Cortex of kidney (tissue), 1 donor: ENCODE measurements around the gene FALEC.

Source experiments
- DNase-seq: peaks from one replicate; lab custom pipeline; 2025; lab: John Stamatoyannopoulos, UW

FALEC gene

DNA sequence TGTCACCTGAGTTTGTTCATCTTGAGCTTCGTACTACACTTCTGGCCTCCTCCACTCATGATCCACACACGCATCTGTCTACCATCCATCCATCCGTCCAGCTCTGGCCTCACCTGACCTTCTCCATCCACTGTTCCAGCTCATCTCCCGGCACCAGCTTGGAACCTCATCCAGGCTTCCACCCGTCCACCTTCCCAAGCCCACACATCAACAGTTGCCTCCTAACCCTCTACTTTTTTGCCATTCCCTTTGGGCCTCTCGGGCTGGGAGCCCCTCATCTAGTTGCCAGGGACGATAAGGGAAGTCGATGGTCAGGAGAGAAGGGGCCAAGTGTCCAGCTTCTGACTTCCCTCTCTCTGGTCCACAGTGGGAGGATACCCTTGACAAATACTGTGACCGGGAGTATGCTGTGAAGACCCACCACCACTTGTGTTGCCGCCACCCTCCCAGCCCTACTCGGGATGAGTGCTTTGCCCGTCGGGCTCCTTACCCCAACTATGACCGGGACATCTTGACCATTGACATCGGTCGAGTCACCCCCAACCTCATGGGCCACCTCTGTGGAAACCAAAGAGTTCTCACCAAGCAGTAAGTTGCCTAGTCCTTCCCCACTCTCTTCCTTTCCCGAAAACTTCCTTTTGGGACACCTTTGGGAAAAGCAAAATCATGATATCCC is 3.4 kb upstream of the FALEC start:
- no peak for DNase-seq

DNA sequence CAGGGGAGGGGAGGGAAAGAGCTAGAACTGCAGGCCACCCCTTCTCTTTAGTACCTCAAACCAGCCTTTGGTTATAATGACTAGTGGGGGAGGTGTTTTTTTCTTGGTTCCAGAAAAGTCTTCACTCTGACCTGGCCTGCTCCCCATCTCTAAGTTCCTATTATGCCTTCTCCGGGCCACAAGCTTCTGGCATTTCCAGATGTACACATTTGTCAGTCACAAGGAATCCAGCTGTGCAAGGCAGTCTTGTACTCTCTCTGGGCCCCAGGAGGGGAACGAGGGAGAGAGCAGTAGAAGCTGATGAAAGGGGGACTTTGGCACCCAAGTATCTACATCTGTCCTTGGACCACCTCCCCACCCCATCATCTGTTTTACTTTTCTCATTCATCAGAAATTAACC is 2.7 kb upstream of the FALEC start:
- no peak for DNase-seq

- no peak for DNase-seq
These were observed 2.2 kb upstream of the FALEC start for GRCh38 chr1:150513351-150513791.

DNA sequence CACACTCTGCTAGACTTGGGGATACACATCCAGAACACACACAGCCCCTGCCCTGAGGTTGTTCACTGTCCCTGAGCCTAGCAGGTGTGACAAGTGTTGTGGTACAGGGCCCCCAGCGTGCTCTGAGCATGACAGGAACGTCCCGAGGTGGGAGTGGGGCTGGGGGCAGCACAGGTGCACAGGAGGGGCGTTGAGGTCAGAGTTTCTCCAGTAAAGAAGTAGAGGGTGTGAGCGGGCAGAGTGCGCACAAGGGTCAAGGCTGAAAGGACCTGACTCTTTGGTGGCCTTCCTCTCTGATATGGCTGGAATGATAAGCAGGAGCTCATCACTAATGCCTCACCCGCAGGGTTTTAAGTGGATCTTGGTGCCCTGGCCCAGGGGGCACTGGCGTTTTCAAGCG is 1.3 kb upstream of the FALEC start:
- no peak for DNase-seq

- DNase-seq, result no peak
These were observed 632 bp upstream of the FALEC start for GRCh38 chr1:150514913-150515327.

- no peak for DNase-seq
These were observed 569 bp downstream of the FALEC start for GRCh38 chr1:150516050-150516591.

DNA sequence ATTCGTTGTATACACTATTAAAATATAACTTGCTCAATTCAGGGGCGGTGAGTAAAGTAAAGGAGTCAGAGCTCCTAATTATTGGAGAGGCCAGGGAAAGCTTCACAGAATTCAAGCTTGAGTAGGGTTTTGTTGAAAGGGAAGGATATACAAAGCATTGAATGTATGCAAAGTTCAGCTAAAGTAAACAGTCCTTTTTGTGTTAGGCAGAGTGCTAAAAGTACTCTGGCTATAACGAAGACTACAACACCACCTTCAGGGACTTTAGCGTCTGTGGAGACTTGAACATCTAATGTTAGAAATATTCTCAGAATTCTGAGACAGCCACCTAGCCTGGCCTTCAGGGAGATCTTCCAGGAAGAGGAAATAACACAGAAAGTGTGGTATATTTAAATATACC is 1.1 kb downstream of the FALEC start:
- DNase-seq, result no peak

- no peak for DNase-seq
These were observed 5.8 kb downstream of the FALEC start for GRCh38 chr1:150521196-150521968.

GRCh38 chr1:150525348-150525747 is 9.8 kb downstream of the FALEC start:
- DNase-seq, result no peak

GRCh38 chr1:150528196-150528595 is 12.6 kb downstream of the FALEC start:
- no peak for DNase-seq

- no peak for DNase-seq
These were observed 13.5 kb downstream of the FALEC start for GRCh38 chr1:150529017-150529416.

DNA sequence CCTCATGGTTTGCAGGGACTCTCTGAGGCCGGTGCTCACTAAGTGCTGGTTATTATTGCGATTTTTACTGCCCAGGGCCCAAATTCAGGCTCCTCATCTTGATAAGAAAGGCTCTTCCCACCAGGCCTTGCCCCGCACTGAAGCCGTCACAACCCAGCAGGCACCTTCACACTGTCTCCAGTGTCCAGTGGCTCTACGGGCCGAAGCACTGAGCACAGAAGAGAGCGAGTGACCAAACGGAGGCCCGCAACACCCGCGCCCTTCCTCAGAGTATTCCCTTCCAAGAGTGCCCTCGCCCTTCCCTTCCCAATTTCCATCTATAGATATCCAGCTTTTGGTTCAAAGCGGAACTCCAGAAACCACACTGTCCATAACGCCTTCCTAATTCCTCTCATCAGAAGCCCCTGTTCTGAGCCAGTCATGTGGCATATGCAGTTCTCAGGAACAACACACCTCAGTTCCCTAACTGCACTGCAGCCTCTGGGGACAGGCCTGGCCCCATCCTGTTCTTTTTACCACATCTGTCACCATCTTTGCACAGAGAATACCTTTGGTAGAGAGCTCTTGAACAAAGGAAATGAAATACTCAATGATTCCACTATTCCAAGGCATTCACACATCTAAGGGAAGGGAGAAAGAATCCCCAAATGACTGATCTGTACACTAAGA is 15.1 kb downstream of the FALEC start:
- no peak for DNase-seq

DNA sequence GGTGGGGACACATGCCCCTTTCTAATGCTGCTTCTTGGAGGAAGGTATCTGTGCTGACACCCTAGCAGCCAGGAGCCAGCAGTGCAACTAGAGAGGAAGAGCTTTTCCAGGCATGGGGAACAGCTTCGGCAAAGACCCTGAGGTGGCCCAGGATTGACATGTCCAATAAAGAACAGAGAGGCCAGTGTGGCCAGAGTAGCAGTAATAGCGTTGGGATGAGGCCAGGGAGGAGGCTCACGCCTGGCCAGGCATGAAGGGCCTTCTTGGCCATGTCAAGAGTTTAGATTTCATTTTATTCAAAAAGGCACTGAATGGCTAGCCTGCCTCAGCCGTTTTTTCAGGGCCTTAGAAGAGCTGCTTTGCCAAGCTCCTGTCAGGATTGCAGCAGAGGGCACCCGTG is 17.3 kb downstream of the FALEC start:
- no peak for DNase-seq

DNA sequence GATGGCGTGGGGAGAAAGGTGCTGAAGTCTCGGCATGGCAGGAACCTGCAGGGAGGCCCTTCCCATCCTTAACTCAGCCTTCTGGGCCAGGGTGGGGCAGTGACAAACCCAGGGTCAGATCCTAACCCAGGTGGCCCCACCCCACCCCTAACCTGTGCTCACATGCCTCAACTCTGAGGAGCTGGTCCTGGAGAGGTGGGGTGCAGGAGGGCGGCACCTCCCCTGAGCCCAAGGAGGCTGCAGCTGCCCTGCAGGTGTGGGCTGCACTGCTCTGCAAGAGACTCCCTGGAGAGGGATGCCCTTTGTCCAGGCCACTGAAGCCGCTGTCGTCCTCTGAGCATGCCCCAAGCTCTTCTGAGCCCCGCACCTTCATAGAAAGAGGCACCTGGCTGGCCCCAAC is 18.4 kb downstream of the FALEC start:
- DNase-seq, result no peak

DNA sequence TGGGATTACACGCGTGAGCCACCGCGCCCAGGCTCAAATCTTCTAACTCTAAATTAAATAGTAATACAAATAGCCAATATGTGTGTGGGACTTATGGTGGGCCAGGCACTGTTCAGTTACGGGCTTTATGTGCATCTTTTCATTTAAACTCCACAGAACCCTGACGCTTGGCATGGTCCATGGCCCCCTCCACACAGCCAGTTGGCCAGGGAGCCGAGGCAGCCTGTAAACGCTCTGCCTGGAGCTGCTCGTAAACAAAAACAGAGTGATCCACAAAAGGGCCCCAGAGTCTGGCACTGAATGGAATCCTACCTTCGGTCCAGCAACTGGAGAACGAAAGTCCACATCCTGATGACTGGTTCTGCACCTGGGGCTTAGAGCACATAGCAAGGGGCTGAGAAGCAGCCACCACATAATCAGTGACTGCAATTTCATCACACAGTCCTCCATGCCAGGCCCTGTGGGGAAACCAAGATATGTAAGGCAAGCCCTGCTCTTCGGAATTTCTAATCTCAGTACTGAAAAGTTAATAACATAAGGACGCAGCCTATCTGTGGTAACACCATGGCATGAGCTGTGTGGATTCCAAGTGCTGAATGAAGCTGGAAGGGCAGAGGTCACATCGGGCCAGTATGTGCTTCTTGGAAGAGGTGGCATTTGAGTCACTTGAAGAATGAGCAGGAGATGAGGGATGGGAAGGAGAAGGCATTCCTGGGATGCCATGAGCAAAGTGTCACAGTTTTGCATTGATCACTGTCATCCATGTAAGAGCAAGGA is 20.1 kb downstream of the FALEC start:
- DNase-seq, result no peak

DNA sequence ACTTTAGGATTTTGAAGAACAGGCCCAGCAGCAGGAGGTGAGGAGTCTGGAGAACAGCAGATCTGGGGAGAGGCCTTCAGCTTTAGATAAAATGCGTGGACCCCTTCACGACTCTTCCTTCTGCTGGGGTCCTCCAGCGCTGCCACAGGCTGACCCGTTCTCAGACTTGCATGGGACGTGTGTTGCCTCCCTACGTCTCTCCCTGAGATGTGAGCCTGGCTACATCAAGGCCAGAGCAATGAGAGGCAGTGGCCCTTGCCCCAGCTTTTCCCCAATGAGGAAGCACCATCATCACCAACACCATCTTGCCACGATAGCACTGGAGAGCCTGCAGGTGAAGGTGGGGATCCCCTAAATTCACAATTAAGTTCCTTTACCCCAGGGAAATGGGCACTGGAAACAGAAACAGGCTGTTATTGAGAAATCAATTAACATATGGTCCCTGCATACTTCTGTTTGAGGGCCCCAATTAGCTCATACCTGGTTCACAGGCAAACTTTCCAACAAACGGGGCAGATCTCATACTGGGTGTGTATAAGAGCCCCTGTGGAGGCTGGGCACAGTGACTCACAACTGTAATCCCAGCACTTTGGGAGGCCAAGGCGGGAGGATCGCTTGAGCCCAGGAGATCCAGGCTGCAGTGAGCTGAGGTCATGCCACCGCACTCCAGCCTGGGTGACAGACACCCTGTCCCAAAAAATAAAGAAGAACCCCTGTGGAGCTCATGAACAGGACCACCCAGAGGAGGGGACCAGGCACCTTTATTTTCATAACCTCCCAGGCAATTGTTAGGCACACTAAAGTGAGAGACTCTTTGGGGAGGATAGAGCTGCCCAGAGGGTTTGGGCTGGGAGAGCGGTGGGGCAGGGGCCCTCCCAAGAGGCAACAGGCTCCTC is 21.5 kb downstream of the FALEC start:
- DNase-seq, result no peak

DNA sequence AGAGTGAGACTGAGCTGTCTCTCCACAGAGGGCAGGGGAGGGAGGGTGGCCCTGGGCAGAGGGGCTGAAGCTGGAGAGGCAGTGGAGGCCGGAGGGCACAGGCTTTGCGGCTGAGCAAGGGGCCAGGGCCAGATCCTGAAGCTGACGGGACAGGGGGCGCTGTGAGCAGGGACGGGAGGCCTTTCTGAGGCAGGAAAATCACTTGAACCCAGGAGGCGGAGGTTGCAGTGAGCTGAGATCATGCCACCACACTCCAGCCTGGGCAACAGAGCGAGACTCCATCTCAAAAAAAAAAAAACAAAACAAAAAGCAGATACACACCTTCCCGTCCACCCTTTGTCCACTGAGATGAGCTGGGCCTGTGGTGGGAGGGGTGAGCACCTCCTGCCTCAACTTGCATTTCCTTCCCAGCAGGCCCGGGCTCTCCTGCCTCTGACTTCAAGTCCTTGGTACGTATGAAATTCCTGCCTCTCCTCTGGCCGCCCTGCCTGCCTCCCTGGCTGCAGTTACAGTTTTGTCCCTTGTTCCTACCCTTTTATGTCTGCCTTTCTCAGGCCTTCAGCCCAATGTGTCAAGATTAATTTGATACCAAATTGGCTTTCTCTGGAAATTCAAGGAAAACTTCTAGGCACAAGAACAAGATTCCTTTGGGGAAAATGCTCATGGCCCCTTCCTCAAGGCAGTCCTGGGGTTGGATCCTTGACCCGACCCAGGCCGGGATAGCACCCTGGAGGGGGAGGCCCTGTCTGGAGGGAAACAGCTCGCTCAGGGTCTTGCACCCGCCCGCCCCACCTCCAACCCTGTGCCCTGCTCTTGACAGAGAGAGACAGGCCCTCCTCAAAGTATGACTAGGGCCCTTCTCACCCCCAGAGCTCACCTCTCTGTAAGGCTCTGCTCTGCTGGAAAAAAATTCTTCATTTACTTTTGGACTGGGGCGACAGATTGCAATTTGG is 22.5 kb downstream of the FALEC start:
- DNase-seq, result no peak

- DNase-seq, result no peak
These were observed 28.1 kb downstream of the FALEC start for GRCh38 chr1:150543500-150544143.

- DNase-seq, result no peak
These were observed 28.7 kb downstream of the FALEC start for GRCh38 chr1:150544204-150544603.
